Right lobe of liver (tissue), 6 donors: ENCODE results near the gene GGACT. TPM values are rescaled to one million over a fixed set of nuclear protein-coding genes. Genes with fewer than 3 reads are reported as not detected.
A peak's percentile ranks its signal among the peaks of the same experiment; 100 is the strongest.

ENCODE experiments used
- ATAC-seq, 4 donors: fragments of 200-7000 bp; cut with Tn5 transposase; one replicate each; pipeline ENCODE4 v1.9.1; 2020; ENCODE audit warnings: mild to moderate bottlenecking in 4 of 4, moderate library complexity in 4 of 4
- DNase-seq, 3 donors: peaks; one replicate each; pipeline ENCODE4 v3.0.0-alpha.2; 2020
- H3K27ac ChIP-seq, 3 donors: fragments of 200-600 bp; one replicate each; pipeline ENCODE4 v1.8.0; 2022
- H3K27me3 ChIP-seq, 2 donors: fragments of 200-600 bp; one replicate each; pipeline ENCODE4 v1.8.0; 2022
- H3K36me3 ChIP-seq, 4 donors: fragments of 200-600 bp; sonication (generic) in 1 of 4; one replicate each; pipeline versions ENCODE4 v1.5.1 to v1.8.0; 2017 to 2022; ENCODE audit warnings: control low read depth in 1 of 4
- H3K4me1 ChIP-seq, 4 donors: fragments of 200-600 bp; sonication (generic) in 1 of 4; one replicate each; pipeline versions ENCODE4 v1.5.1 to v1.8.0; 2017 to 2022; ENCODE audit warnings: control low read depth in 1 of 4
- H3K4me3 ChIP-seq, 3 donors: fragments of 200-600 bp; one replicate each; pipeline ENCODE4 v1.8.0; 2022
- H3K9me3 ChIP-seq, 4 donors: fragments of 200-600 bp; sonication (generic) in 1 of 4; one replicate each; pipeline versions ENCODE4 v1.5.1 to v1.8.0; 2017 to 2022; ENCODE audit warnings: control low read depth in 1 of 4
- CTCF ChIP-seq, 4 donors: fragments of 200-600 bp in 3 of 4; fragments of 450-650 bp in 1 of 4; IDR thresholded peaks; one replicate each; pipeline versions ENCODE4 v1.5.1 to v1.8.0; 2016 to 2022; ENCODE audit warnings: antibody characterized with exemption in 4 of 4, mild to moderate bottlenecking in 2 of 4
- POLR2A ChIP-seq: fragments of 450-650 bp; IDR thresholded peaks from one replicate; pipeline ENCODE4 v1.6.1; 2017; ENCODE audit warnings: antibody characterized with exemption, mild to moderate bottlenecking
- WGBS: methylation state at CpG from one replicate; pipeline ENCODE4 v1.1.6; 2018; ENCODE audit warnings: low coverage, low lambda C conversion rate; ENCODE audit not compliant: insufficient coverage; ENCODE audit errors: missing lambda C conversion rate; 5-methylcytosine and 5-hydroxymethylcytosine counted together
- intact Hi-C, 2 donors: fragments of 100-400 bp; cut with DNase I; formaldehyde crosslinking; loops; one replicate each; pipeline versions ENCODE4 v1.11.2 to v1.14.1; 2022
- total RNA-seq, 6 experiments: library from RNA; depleted of rRNA in 2 of 6; stranded (reverse); fragments of >200 nt in 2 of 6; fragmentation: NEBNext Ultra II Directional in 3 of 6; extraction: Animal tissue kit (Norgen Biotek cat#: 25700) in 3 of 6; gene quantifications; one replicate each; pipeline versions ENCODE4 v1.1.0 to v1.2.4, GENCODE V29; 2016 to 2023
- donor health status: DM: no; HTN: yes; CAD: no.
- donor health status: DM: no; HTN: no; CAD: no.
- donor health status: DM: no; HTN: no; CAD: no.
- donor health status: DM: no; HTN: yes; CAD: no.
- donor health status: DM: no; HTN: yes; CAD: no.

The GGACT gene
- total RNA-seq, 6 experiments from 2014 or later, result 4.7 to 9.0 (median 5.9) TPM

- intact Hi-C loops, result no loop called here
- WGBS, result 97% methylated on average over 8 of the region's 9 CpGs
- H3K4me1 ChIP-seq, result peaks cover 0 to 51% (median 21%) of the 10 kb centered on the region in 4 donors
These were observed 60.2 kb downstream of the GGACT start for GRCh38 chr13:100528353-100528752.

GRCh38 chr13:100527644-100528043 lies 60.9 kb downstream of the GGACT start:
- H3K27me3 ChIP-seq, result no peaks in the 10 kb centered on the region
- WGBS, result 90% methylated on average over 7 of the region's 9 CpGs
- H3K9me3 ChIP-seq, result no peaks in the 10 kb centered on the region
- H3K4me3 ChIP-seq, result no peak overlapping the region
- H3K27ac ChIP-seq, result no peak overlapping the region
- DNase-seq (no peak), ATAC-seq (no peak)
- intact Hi-C loops, result no loop called here
- H3K4me1 ChIP-seq, result peaks cover 0 to 51% (median 20%) of the 10 kb centered on the region in 4 donors
- H3K36me3 ChIP-seq, result peaks cover 0 to 12% (median 6%) of the 10 kb centered on the region in 4 donors
- TF ChIP-seq CTCF (IDR thresholded peaks at IDR 0.05) (no peak), POLR2A (no peak)

More at GRCh38 chr13:100528353-100528752, 60.2 kb downstream of the GGACT start:
- peaks cover 0 to 12% (median 6%) of the 10 kb centered on the region in 4 donors for H3K36me3 ChIP-seq
- H3K27me3 ChIP-seq, result no peaks in the 10 kb centered on the region
- no peaks in the 10 kb centered on the region for H3K9me3 ChIP-seq
- DNase-seq, result peak in 1 of 3 donors; percentile 36
- no peak overlapping the region for H3K27ac ChIP-seq
- no peak for ATAC-seq
- no peak overlapping the region for H3K4me3 ChIP-seq
- TF ChIP-seq CTCF (IDR thresholded peaks at IDR 0.05) (no peak), POLR2A (no peak)

- no peak for DNase-seq
- 89% methylated on average over 8 of the region's 27 CpGs for WGBS
These were observed 62.1 kb downstream of the GGACT start for GRCh38 chr13:100526318-100527000.

More at GRCh38 chr13:100526318-100527000, 62.1 kb downstream of the GGACT start:
- TF ChIP-seq POLR2A (no peak), CTCF (IDR thresholded peaks at IDR 0.05) (no peak)
- no peak for ATAC-seq
- Histone ChIP-seq H3K27ac (peak overlapping the region in 1 of 3 donors; percentile 23), H3K9me3 (no peaks in the 10 kb centered on the region), H3K4me1 (peaks cover 0 to 50% (median 18%) of the 10 kb centered on the region in 4 donors), H3K27me3 (no peaks in the 10 kb centered on the region), H3K4me3 (no peak overlapping the region), H3K36me3 (peaks cover 0 to 12% (median 6%) of the 10 kb centered on the region in 4 donors)
- intact Hi-C loops, result no loop called here
